NT2/D1 (cell line): Measurements from ENCODE around the gene SLC25A23.
"Not testable (repeated sequence)": the region's sequence is repeated elsewhere in the genome, so short reads cannot be mapped to it uniquely, and the experiment has no call there.

Experiments used
- DNase-seq: peaks from one replicate; pipeline ENCODE4 v3.0.0-alpha.2; 2011; ENCODE audit warnings: low read depth, low spot score
- H3K27me3 ChIP-seq: 2 replicates; pipeline ENCODE4 v1.6.0; 2011; ENCODE audit warnings: mild to moderate bottlenecking; ENCODE audit not compliant: insufficient read length, insufficient read depth
- H3K36me3 ChIP-seq: 2 replicates; pipeline ENCODE4 v1.6.1; 2011; ENCODE audit warnings: mild to moderate bottlenecking, low read length, mixed read lengths; ENCODE audit not compliant: insufficient read depth, insufficient read length
- H3K4me1 ChIP-seq: 2 replicates; pipeline ENCODE4 v1.5.1; 2011; ENCODE audit not compliant: insufficient read depth, insufficient read length
- H3K4me3 ChIP-seq: 2 replicates; pipeline ENCODE4 v1.5.1; 2011; ENCODE audit warnings: low read depth; ENCODE audit not compliant: insufficient read length
- H3K9ac ChIP-seq: 2 replicates; pipeline ENCODE4 v1.6.0; 2011; ENCODE audit warnings: low read depth; ENCODE audit not compliant: insufficient read length
- H3K9me3 ChIP-seq: 2 replicates; pipeline ENCODE4 v1.5.1; 2011; ENCODE audit warnings: mild to moderate bottlenecking, low read length; ENCODE audit not compliant: insufficient read depth
- SUZ12 ChIP-seq: IDR thresholded peaks from 2 replicates; pipeline ENCODE4 v1.6.1; 2011; ENCODE audit not compliant: insufficient read length, insufficient read depth; ENCODE audit errors: extremely low read depth
- YY1 ChIP-seq: IDR thresholded peaks from 2 replicates; pipeline ENCODE4 v1.6.1; 2011; ENCODE audit not compliant: insufficient read length, insufficient read depth
- ZNF274 ChIP-seq: IDR thresholded peaks from 2 replicates; pipeline ENCODE4 v1.6.1; 2011; ENCODE audit warnings: mild to moderate bottlenecking, low read depth, low read length

SLC25A23 gene

GRCh38 chr19:6440905-6441304, 18.7 kb downstream of the SLC25A23 start:
- Histone ChIP-seq H3K9ac (no peak overlapping the region), H3K4me3 (no peak overlapping the region), H3K36me3 (no peaks in the 10 kb centered on the region), H3K27me3 (no peaks in the 10 kb centered on the region), H3K4me1 (no peaks in the 10 kb centered on the region), H3K9me3 (0 out of 2 replicates have a peak, but pooled peaks cover 3% of the 10 kb centered on the region)
- no peak for TF ChIP-seq YY1
- no peak for TF ChIP-seq SUZ12
- no peak for TF ChIP-seq ZNF274
- DNase-seq = no peak

- TF ChIP-seq YY1 (no peak), ZNF274 (no peak), SUZ12 (no peak)
These were observed 19.8 kb downstream of the SLC25A23 start for GRCh38 chr19:6439743-6440142.

GRCh38 chr19:6433663-6434062, 25.9 kb downstream of the SLC25A23 start, which contains the start of gene SLC25A41:
Gene SLC25A41, minus strand, starts transcription at chr19:6433763. Its CDS starts 70 bp downstream, at chr19:6433693.
- Histone ChIP-seq H3K4me1 (no peaks in the 10 kb centered on the region), H3K9ac (no peak within 1 kb of the TSS), H3K9me3 (no peaks in the 10 kb centered on the region), H3K4me3 (no peak within 1 kb of the TSS), H3K27me3 (no peaks in the 10 kb centered on the region), H3K36me3 (no peaks in the 10 kb centered on the region)
- TF ChIP-seq SUZ12 = no peak
- no peak for TF ChIP-seq YY1
- TF ChIP-seq ZNF274 = no peak
- DNase-seq = no peak

More at GRCh38 chr19:6439743-6440142, 19.8 kb downstream of the SLC25A23 start:
- Histone ChIP-seq H3K27me3 (no peaks in the 10 kb centered on the region), H3K9me3 (no peaks in the 10 kb centered on the region), H3K4me3 (no peak overlapping the region), H3K4me1 (no peaks in the 10 kb centered on the region), H3K36me3 (no peaks in the 10 kb centered on the region), H3K9ac (no peak overlapping the region)
- no peak for DNase-seq

GRCh38 chr19:6433165-6433564, 26.4 kb downstream of the SLC25A23 start:
- no peak overlapping the region for H3K4me3 ChIP-seq
- H3K27me3 ChIP-seq = no peaks in the 10 kb centered on the region
- TF ChIP-seq YY1 (no peak), SUZ12 (no peak), ZNF274 (no peak)
- no peak for DNase-seq
- no peaks in the 10 kb centered on the region for H3K4me1 ChIP-seq
- no peaks in the 10 kb centered on the region for H3K9me3 ChIP-seq
- H3K36me3 ChIP-seq = no peaks in the 10 kb centered on the region
- H3K9ac ChIP-seq = no peak overlapping the region

DNA sequence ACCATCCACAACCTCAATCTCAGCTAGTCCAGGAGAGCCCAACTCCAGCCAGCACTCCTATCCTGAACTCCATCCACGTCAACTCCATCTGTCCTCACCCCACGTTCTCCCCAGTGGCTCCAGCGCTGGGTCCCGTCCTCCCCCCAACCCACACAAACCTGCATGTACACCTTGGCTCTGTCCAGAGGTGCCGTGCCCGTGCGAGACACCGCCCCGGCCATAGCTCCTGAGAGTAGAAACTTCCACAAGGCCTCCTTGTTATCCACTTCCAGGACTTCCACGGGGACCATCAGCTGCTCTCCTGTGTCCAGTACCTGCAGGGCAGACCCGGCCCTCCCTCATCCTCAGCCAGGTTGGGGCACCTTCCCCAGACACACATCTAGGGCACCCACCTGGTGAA, 27.7 kb downstream of the SLC25A23 start:
- no peaks in the 10 kb centered on the region for H3K9me3 ChIP-seq
- no peak for DNase-seq
- no peaks in the 10 kb centered on the region for H3K27me3 ChIP-seq
- H3K4me1 ChIP-seq = no peaks in the 10 kb centered on the region
- H3K9ac ChIP-seq = no peak overlapping the region
- TF ChIP-seq SUZ12 (no peak), ZNF274 (no peak), YY1 (no peak)
- no peaks in the 10 kb centered on the region for H3K36me3 ChIP-seq
- H3K4me3 ChIP-seq = no peak overlapping the region

- no peaks in the 10 kb centered on the region for H3K36me3 ChIP-seq
- H3K9ac ChIP-seq = no peak overlapping the region
- peaks cover 2% of the 10 kb centered on the region for H3K4me1 ChIP-seq
- H3K4me3 ChIP-seq = no peak overlapping the region
- H3K9me3 ChIP-seq = peaks cover 10% of the 10 kb centered on the region; the same call in 1 of the 2 replicates
- DNase-seq = no peak
- no peaks in the 10 kb centered on the region for H3K27me3 ChIP-seq
- TF ChIP-seq SUZ12 = no peak
- TF ChIP-seq YY1 = no peak
- no peak for TF ChIP-seq ZNF274
These were observed 30.0 kb downstream of the SLC25A23 start for GRCh38 chr19:6429419-6430221.

DNA sequence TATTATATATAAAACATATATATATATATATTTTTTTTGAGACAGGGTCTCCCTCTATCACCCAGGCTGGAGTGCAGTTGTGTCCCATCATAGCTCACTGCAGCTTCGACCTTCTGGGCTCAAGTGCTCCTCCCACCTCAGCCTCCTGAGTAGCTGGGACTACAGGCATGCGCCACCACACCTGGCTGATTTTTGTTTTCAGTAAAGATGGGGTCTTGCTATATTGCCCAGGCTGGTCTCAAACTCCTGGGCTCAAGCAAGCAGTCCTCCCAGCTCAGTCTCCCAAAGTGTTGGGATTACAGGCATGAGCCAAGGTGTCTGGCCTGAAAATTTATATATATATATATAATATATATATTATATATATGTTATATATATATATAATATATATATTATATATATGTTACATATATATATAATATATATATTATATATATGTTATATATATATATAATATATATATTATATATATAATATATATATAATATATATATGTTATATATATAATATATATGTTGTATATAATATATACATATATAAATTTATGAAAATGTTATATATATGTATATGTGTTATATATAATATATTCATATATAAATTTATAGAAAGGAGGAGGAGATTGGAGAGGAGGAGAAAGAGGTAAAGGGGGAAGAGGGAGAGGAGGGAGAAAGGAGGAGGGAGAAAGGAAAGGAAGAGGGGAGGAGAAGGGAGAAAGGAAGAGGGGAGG, 30.7 kb downstream of the SLC25A23 start:
- H3K27me3 ChIP-seq, H3K9ac ChIP-seq, H3K9me3 ChIP-seq, DNase-seq, H3K36me3 ChIP-seq, H3K4me3 ChIP-seq, H3K4me1 ChIP-seq: not testable (repeated sequence)
